ENCODE results near the gene PGRMC1. TPM values are rescaled to one million over a fixed set of nuclear protein-coding genes. Genes with fewer than 3 reads are reported as not detected.

PGRMC1 gene
- total RNA-seq, 1 donor from 2014 or later, result 101 TPM

- no peaks in the 10 kb centered on the region for H3K27me3 ChIP-seq
- no peak overlapping the region for H3K4me3 ChIP-seq
- H3K36me3 ChIP-seq, result peaks cover 0 to 7% of the 10 kb centered on the region in 2 donors
- DNase-seq (ENCODE audit: extremely low spot score in 2 of 2), result no peak
- TF ChIP-seq, protein P1, sequence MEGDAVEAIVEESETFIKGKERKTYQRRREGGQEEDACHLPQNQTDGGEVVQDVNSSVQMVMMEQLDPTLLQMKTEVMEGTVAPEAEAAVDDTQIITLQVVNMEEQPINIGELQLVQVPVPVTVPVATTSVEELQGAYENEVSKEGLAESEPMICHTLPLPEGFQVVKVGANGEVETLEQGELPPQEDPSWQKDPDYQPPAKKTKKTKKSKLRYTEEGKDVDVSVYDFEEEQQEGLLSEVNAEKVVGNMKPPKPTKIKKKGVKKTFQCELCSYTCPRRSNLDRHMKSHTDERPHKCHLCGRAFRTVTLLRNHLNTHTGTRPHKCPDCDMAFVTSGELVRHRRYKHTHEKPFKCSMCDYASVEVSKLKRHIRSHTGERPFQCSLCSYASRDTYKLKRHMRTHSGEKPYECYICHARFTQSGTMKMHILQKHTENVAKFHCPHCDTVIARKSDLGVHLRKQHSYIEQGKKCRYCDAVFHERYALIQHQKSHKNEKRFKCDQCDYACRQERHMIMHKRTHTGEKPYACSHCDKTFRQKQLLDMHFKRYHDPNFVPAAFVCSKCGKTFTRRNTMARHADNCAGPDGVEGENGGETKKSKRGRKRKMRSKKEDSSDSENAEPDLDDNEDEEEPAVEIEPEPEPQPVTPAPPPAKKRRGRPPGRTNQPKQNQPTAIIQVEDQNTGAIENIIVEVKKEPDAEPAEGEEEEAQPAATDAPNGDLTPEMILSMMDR (IDR thresholded peaks at IDR 0.05), result no peak
- no peak for TF ChIP-seq POLR2AphosphoS5 (IDR thresholded peaks at IDR 0.05; ENCODE audit: insufficient read depth in 1 of 2, low read depth in 1 of 2)
- no peak for TF ChIP-seq POLR2A (IDR thresholded peaks at IDR 0.05)
- peak overlapping the region; percentile 11 for H3K27ac ChIP-seq
- H3K4me1 ChIP-seq, result peaks cover 15% of the 10 kb centered on the region
- H3K9me3 ChIP-seq, result no peaks in the 10 kb centered on the region
- intact Hi-C loops (cut with DNase I), result no loop called here
Measured at GRCh38 chrX:119240356-119240755, 4.3 kb downstream of the PGRMC1 start.

DNA sequence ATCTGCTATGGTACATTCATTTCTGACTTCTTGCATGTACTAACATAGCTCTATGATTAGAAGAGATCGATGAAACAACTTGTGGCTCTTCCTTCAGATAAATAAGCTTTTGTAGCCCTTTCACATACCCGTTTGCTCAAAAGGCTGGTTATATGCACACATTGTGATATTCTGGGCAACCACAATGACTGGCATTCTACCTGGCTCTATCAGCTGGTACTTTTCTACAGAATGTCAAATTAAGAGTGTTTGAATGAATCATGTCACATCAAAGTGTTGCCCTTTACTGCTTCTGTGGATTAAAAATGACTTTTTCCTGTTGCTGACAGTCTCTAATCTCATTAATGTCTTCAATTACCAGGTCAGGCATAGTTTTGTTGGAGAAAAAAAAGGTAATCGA is 11.6 kb downstream of the PGRMC1 start:
- Histone ChIP-seq H3K9me3 (no peaks in the 10 kb centered on the region), H3K36me3 (peaks cover 0 to 7% of the 10 kb centered on the region in 2 donors), H3K4me3 (no peak overlapping the region), H3K4me1 (no peaks in the 10 kb centered on the region), H3K27me3 (no peaks in the 10 kb centered on the region), H3K27ac (no peak overlapping the region)
- DNase-seq (ENCODE audit: extremely low spot score in 2 of 2), result no peak
- intact Hi-C loops (cut with DNase I), result no loop called here
- no peak for TF ChIP-seq POLR2AphosphoS5 (IDR thresholded peaks at IDR 0.05; ENCODE audit: insufficient read depth in 1 of 2, low read depth in 1 of 2)
- TF ChIP-seq, protein P1 (IDR thresholded peaks at IDR 0.05), result no peak
- TF ChIP-seq POLR2A (IDR thresholded peaks at IDR 0.05), result no peak

GRCh38 chrX:119249891-119250290 is 13.8 kb downstream of the PGRMC1 start:
- H3K9me3 ChIP-seq, result no peaks in the 10 kb centered on the region
- no peak for DNase-seq (ENCODE audit: extremely low spot score in 2 of 2)
- H3K27ac ChIP-seq, result no peak overlapping the region
- TF ChIP-seq POLR2A (IDR thresholded peaks at IDR 0.05), result no peak
- TF ChIP-seq, protein P1 (IDR thresholded peaks at IDR 0.05), result no peak
- no peak for TF ChIP-seq POLR2AphosphoS5 (IDR thresholded peaks at IDR 0.05; ENCODE audit: insufficient read depth in 1 of 2, low read depth in 1 of 2)
- H3K27me3 ChIP-seq, result no peaks in the 10 kb centered on the region
- H3K4me1 ChIP-seq, result no peaks in the 10 kb centered on the region
- H3K36me3 ChIP-seq, result no peaks in the 10 kb centered on the region
- intact Hi-C loops (cut with DNase I), result no loop called here
- H3K4me3 ChIP-seq, result no peak overlapping the region

- no peak for DNase-seq (ENCODE audit: extremely low spot score in 2 of 2)
- no peak overlapping the region for H3K27ac ChIP-seq
- H3K4me3 ChIP-seq, result no peak overlapping the region
- no peaks in the 10 kb centered on the region for H3K36me3 ChIP-seq
- no peaks in the 10 kb centered on the region for H3K27me3 ChIP-seq
- TF ChIP-seq, protein P1 (IDR thresholded peaks at IDR 0.05), result no peak
- TF ChIP-seq POLR2AphosphoS5 (IDR thresholded peaks at IDR 0.05; ENCODE audit: insufficient read depth in 1 of 2, low read depth in 1 of 2), result no peak
- H3K9me3 ChIP-seq, result no peaks in the 10 kb centered on the region
- intact Hi-C loops (cut with DNase I), result no loop called here
- no peaks in the 10 kb centered on the region for H3K4me1 ChIP-seq
Measured at GRCh38 chrX:119251386-119251785, 15.3 kb downstream of the PGRMC1 start.

GRCh38 chrX:119252716-119253115 is 16.6 kb downstream of the PGRMC1 start:
- DNase-seq (ENCODE audit: extremely low spot score in 2 of 2), result no peak

More at GRCh38 chrX:119252716-119253115, 16.6 kb downstream of the PGRMC1 start:
- intact Hi-C loops (cut with DNase I), result no loop called here
- no peak overlapping the region for H3K27ac ChIP-seq
- H3K4me3 ChIP-seq, result no peak overlapping the region
- H3K27me3 ChIP-seq, result no peaks in the 10 kb centered on the region
- TF ChIP-seq POLR2AphosphoS5 (IDR thresholded peaks at IDR 0.05; ENCODE audit: insufficient read depth in 1 of 2, low read depth in 1 of 2) (no peak), POLR2A (IDR thresholded peaks at IDR 0.05) (no peak)
- TF ChIP-seq, protein P1 (IDR thresholded peaks at IDR 0.05), result no peak
- H3K9me3 ChIP-seq, result no peaks in the 10 kb centered on the region
- H3K36me3 ChIP-seq, result no peaks in the 10 kb centered on the region
- H3K4me1 ChIP-seq, result no peaks in the 10 kb centered on the region

All from vagina (tissue), 2 donors.